GM12874 (cell line): Measurements from ENCODE around the gene PGS1.

Experiments
- CTCF ChIP-seq: IDR thresholded peaks from 2 replicates; pipeline ENCODE4 v1.5.1; 2011; ENCODE audit warnings: low read depth, mild to moderate bottlenecking, control low read depth, low read length, moderate library complexity; ENCODE audit not compliant: insufficient read depth

PGS1 gene

GRCh38 chr17:78364436-78365281 is 13.8 kb upstream of the PGS1 start:
- TF ChIP-seq CTCF, result no peak

GRCh38 chr17:78365561-78366108 is 12.8 kb upstream of the PGS1 start:
- TF ChIP-seq CTCF, result no peak

GRCh38 chr17:78366109-78366848 is 12.2 kb upstream of the PGS1 start:
- no peak for TF ChIP-seq CTCF

- TF ChIP-seq CTCF, result no peak
Observed at GRCh38 chr17:78367193-78367592, 11.3 kb upstream of the PGS1 start.

- TF ChIP-seq CTCF, result no peak
Observed at GRCh38 chr17:78368348-78368747, 10.1 kb upstream of the PGS1 start.

GRCh38 chr17:78368854-78369495 is 9.5 kb upstream of the PGS1 start:
- TF ChIP-seq CTCF, result no peak

GRCh38 chr17:78369791-78370381 is 8.6 kb upstream of the PGS1 start:
- no peak for TF ChIP-seq CTCF
